NCI-H2029 treated with DMSO at 0.1 percent for 48 hours (cell line): Measurements from ENCODE around the gene USP54.
"Not testable (repeated sequence)": the region's sequence is repeated elsewhere in the genome, so short reads cannot be mapped to it uniquely, and the experiment has no call there.

Experiments
- DNase-seq: peaks from one replicate; lab custom pipeline; 2025; lab: John Stamatoyannopoulos, UW

Gene USP54

GRCh38 chr10:73586583-73586984 lies 4.6 kb downstream of the USP54 start:
- DNase-seq, result no peak

GRCh38 chr10:73585327-73585726 lies 5.8 kb downstream of the USP54 start:
- DNase-seq, result no peak

GRCh38 chr10:73584737-73585136 lies 6.4 kb downstream of the USP54 start:
- DNase-seq, result no peak

GRCh38 chr10:73581918-73582317 lies 9.2 kb downstream of the USP54 start:
- no peak for DNase-seq

GRCh38 chr10:73578927-73579326 lies 12.2 kb downstream of the USP54 start:
- DNase-seq, result not testable (repeated sequence)

- no peak for DNase-seq
Observed at GRCh38 chr10:73577788-73578187, 13.4 kb downstream of the USP54 start.

- no peak for DNase-seq
Observed at GRCh38 chr10:73576890-73577591, 14.1 kb downstream of the USP54 start.

GRCh38 chr10:73576178-73576889 lies 14.8 kb downstream of the USP54 start:
- DNase-seq, result no peak

GRCh38 chr10:73567025-73567424 lies 24.1 kb downstream of the USP54 start:
- not testable (repeated sequence) for DNase-seq

- DNase-seq, result no peak
Observed at GRCh38 chr10:73561192-73561591, 29.9 kb downstream of the USP54 start.

- no peak for DNase-seq
Observed at GRCh38 chr10:73559590-73559989, 31.6 kb downstream of the USP54 start.

- no peak for DNase-seq
Observed at GRCh38 chr10:73556855-73557254, 34.3 kb downstream of the USP54 start.

- DNase-seq, result no peak
Observed at GRCh38 chr10:73554721-73555120, 36.4 kb downstream of the USP54 start.

- DNase-seq, result no peak
Observed at GRCh38 chr10:73553761-73554160, 37.4 kb downstream of the USP54 start.

GRCh38 chr10:73552819-73553715 lies 38.1 kb downstream of the USP54 start:
- no peak for DNase-seq

GRCh38 chr10:73551515-73551914 lies 39.6 kb downstream of the USP54 start:
- DNase-seq, result no peak

GRCh38 chr10:73545357-73545756 lies 45.8 kb downstream of the USP54 start:
- no peak for DNase-seq

- DNase-seq, result no peak
Observed at GRCh38 chr10:73537709-73538108, 53.4 kb downstream of the USP54 start.

- no peak for DNase-seq
Observed at GRCh38 chr10:73537288-73537687, 53.9 kb downstream of the USP54 start.

- DNase-seq, result no peak
Observed at GRCh38 chr10:73534857-73535256, 56.3 kb downstream of the USP54 start.

GRCh38 chr10:73529089-73529832 lies 61.9 kb downstream of the USP54 start:
- peak; percentile 83 for DNase-seq

GRCh38 chr10:73522263-73522662 lies 68.9 kb downstream of the USP54 start:
- no peak for DNase-seq
